ENCODE data around the gene VPREB3.

- TF ChIP-seq CTCF (IDR thresholded peaks at IDR 0.05) (no peak), POLR2AphosphoS5 (IDR thresholded peaks at IDR 0.05; ENCODE audit: low read depth, low read length) (no peak), REST (IDR thresholded peaks at IDR 0.05; ENCODE audit: insufficient read depth in 1 of 2, low read depth in 2 of 2, low read length in 1 of 2) (no peak), SIN3A (IDR thresholded peaks at IDR 0.05; ENCODE audit: borderline replicate concordance, insufficient read depth, low read depth, low read length) (no peak)
Observed at GRCh38 chr22:23800297-23801237, 46.3 kb upstream of the VPREB3 start.

Data from Panc1 (cell line).